C4-2B (cell line): ENCODE results near the gene RABGGTA.

Experiments used
- CTCF ChIP-seq: fragments of 450-650 bp; conservative IDR thresholded peaks from 2 replicates; pipeline ENCODE4 v1.5.1; 2017; ENCODE audit warnings: mild to moderate bottlenecking
- ZFX ChIP-seq: fragments of 450-650 bp; IDR thresholded peaks from 2 replicates; pipeline ENCODE4 v1.6.1; 2017

GRCh38 chr14:24307156-24307574, 35.8 kb upstream of the RABGGTA start:
- TF ChIP-seq CTCF (no peak), ZFX (no peak)
